K562 (cell line): ENCODE measurements around the gene ATP2B1. TPM values are rescaled to one million over a fixed set of nuclear protein-coding genes. Genes with fewer than 3 reads are reported as not detected.

Experiments used
- ASH1L ChIP-seq: fragments of 450-650 bp; IDR thresholded peaks from 2 replicates; pipeline ENCODE4 v1.6.1; 2018; ENCODE audit warnings: borderline replicate concordance, mild to moderate bottlenecking, low read depth; ENCODE audit not compliant: partially characterized antibody
- ATF1 ChIP-seq, 2 experiments: fragments of 450-650 bp in 1 of 2; IDR thresholded peaks; 2 replicates each; pipeline ENCODE4 v1.6.1; 2016; ENCODE audit warnings: missing compliant biosample characterization in 1 of 2, missing genetic modification characterization in 1 of 2
- ATF3 ChIP-seq, 2 experiments: fragments of 450-650 bp in 1 of 2; sonication (generic) in 1 of 2; formaldehyde crosslinking in 1 of 2; IDR thresholded peaks in 1 of 2; conservative IDR thresholded peaks in 1 of 2; 2 replicates each; pipeline versions ENCODE4 v1.6.1 to v1.8.1; 2016 to 2023; ENCODE audit warnings: mild to moderate bottlenecking in 2 of 2, moderate library complexity in 2 of 2, inconsistent platforms in 1 of 2, missing genetic modification reagents in 1 of 2
- BRF2 ChIP-seq: IDR thresholded peaks from 3 replicates; pipeline ENCODE4 v1.6.1; 2011; ENCODE audit warnings: borderline replicate concordance, mild to moderate bottlenecking; ENCODE audit not compliant: insufficient read length, insufficient read depth
- EP300 ChIP-seq: IDR thresholded peaks from 2 replicates; pipeline ENCODE4 v1.6.1; 2012; ENCODE audit warnings: low read length, improper control_type of control experiment
- ETV5 ChIP-seq: sonication (generic); formaldehyde crosslinking; IDR thresholded peaks from 2 replicates; pipeline ENCODE4 v1.4.0; 2020; ENCODE audit warnings: low read depth, mild to moderate bottlenecking, missing genetic modification reagents
- KDM2B ChIP-seq: fragments of 250-450 bp; sonication (Bioruptor Pico); IDR thresholded peaks from 2 replicates; pipeline ENCODE4 v1.8.0; 2021; ENCODE audit warnings: mild to moderate bottlenecking, moderate library complexity
- NFYB ChIP-seq: IDR thresholded peaks from 2 replicates; pipeline ENCODE4 v1.6.1; 2011; ENCODE audit warnings: mild to moderate bottlenecking, moderate library complexity; ENCODE audit not compliant: insufficient read length; ENCODE audit errors: extremely low read depth
- SMARCA4 ChIP-seq: fragments of 450-650 bp; IDR thresholded peaks from 2 replicates; pipeline ENCODE4 v1.6.1; 2016
- TCF3 ChIP-seq: sonication (generic); formaldehyde crosslinking; IDR thresholded peaks from 2 replicates; pipeline ENCODE4 v1.4.0; 2020; ENCODE audit warnings: mild to moderate bottlenecking, missing genetic modification reagents
- TRIM28 ChIP-seq: fragments of 450-650 bp; IDR thresholded peaks from 2 replicates; pipeline ENCODE4 v1.6.1; 2017
- ZNF316 ChIP-seq: fragments of 450-650 bp; IDR thresholded peaks from 2 replicates; pipeline ENCODE4 v1.6.1; 2016
- ZNF592 ChIP-seq: fragments of 450-650 bp; IDR thresholded peaks from 2 replicates; pipeline ENCODE4 v1.6.1; 2017; ENCODE audit warnings: antibody characterized with exemption, mild to moderate bottlenecking
- ZZZ3 ChIP-seq: fragments of 450-650 bp; IDR thresholded peaks from 2 replicates; pipeline ENCODE4 v1.6.1; 2016; ENCODE audit warnings: antibody characterized with exemption, mild to moderate bottlenecking, moderate library complexity
- polyA plus RNA-seq, 8 experiments: library from polyadenylated mRNA; depleted of rRNA in 4 of 8; stranded (reverse) in 5 of 8; unstranded in 3 of 8; fragments of >200 nt; fragmentation: Nextera tagmentation in 2 of 8; fragmentation: Illumina TruSeq in 1 of 8; extraction: Ambion mirVana in 2 of 8; extraction: Trizol in 1 of 8; gene quantifications; 2 replicates each; pipeline versions ENCODE4 v1.2.1 to v1.2.3, GENCODE V29; 2011 to 2014; ENCODE audit warnings: inconsistent platforms in 1 of 8, missing spikeins in 1 of 8
- total RNA-seq, 7 experiments: library from RNA; depleted of rRNA in 6 of 7; stranded (reverse); fragments of >200 nt in 6 of 7; fragmentation: Illumina TruSeq in 2 of 7; extraction: Trizol in 2 of 7; gene quantifications; 2 replicates each; pipeline versions ENCODE4 v1.2.1 to v1.2.3, GENCODE V29; 2011 to 2021; ENCODE audit warnings: low replicate concordance in 1 of 7
- TF ChIP-seq, protein P1 (sequence below), 3 experiments: fragments of 200-800 bp in 1 of 3; fragments of 250-450 bp in 1 of 3; fragments of 450-650 bp in 1 of 3; sonication (Bioruptor Pico) in 1 of 3; sonication (Bioruptor generic) in 1 of 3; formaldehyde crosslinking in 1 of 3; IDR thresholded peaks; 2 replicates each; pipeline versions ENCODE4 v1.6.1 to v1.8.0; 2016 to 2022; ENCODE audit warnings: mild to moderate bottlenecking in 2 of 3, missing genetic modification characterization in 2 of 3, missing compliant biosample characterization in 1 of 3, moderate library complexity in 1 of 3
- TF ChIP-seq, protein P2 (sequence below): fragments of 450-650 bp; IDR thresholded peaks from 2 replicates; pipeline ENCODE4 v1.6.1; 2017; ENCODE audit warnings: mild to moderate bottlenecking, moderate library complexity

The ATP2B1 gene
- total and polyA plus RNA-seq, 9 of the 15 experiments (the other 6 are each of a cell fraction or from before 2014, with no cell fraction given) = 8.6 to 39.0 (median 27.8) TPM

GRCh38 chr12:89574736-89575208 lies 133.9 kb downstream of the ATP2B1 start (continued):
- TF ChIP-seq, protein P1, sequence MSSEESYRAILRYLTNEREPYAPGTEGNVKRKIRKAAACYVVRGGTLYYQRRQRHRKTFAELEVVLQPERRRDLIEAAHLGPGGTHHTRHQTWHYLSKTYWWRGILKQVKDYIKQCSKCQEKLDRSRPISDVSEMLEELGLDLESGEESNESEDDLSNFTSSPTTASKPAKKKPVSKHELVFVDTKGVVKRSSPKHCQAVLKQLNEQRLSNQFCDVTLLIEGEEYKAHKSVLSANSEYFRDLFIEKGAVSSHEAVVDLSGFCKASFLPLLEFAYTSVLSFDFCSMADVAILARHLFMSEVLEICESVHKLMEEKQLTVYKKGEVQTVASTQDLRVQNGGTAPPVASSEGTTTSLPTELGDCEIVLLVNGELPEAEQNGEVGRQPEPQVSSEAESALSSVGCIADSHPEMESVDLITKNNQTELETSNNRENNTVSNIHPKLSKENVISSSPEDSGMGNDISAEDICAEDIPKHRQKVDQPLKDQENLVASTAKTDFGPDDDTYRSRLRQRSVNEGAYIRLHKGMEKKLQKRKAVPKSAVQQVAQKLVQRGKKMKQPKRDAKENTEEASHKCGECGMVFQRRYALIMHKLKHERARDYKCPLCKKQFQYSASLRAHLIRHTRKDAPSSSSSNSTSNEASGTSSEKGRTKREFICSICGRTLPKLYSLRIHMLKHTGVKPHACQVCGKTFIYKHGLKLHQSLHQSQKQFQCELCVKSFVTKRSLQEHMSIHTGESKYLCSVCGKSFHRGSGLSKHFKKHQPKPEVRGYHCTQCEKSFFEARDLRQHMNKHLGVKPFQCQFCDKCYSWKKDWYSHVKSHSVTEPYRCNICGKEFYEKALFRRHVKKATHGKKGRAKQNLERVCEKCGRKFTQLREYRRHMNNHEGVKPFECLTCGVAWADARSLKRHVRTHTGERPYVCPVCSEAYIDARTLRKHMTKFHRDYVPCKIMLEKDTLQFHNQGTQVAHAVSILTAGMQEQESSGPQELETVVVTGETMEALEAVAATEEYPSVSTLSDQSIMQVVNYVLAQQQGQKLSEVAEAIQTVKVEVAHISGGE (CRISPR knock-in tag; IDR thresholded peaks at IDR 0.05) = peak in 1 of 3 experiments; percentile 57; a peak in 1 of 6 replicates
- TF ChIP-seq ETV5 (CRISPR knock-in tag) = 0 out of 2 replicates have a peak, but pooled peaks have one; percentile 31
- TF ChIP-seq ATF3 (IDR thresholded peaks at IDR 0.05) = peak; percentile 61; the same call in 1 of the 2 replicates
- TF ChIP-seq ATF3 (CRISPR knock-in tag; conservative IDR thresholded peaks at IDR 0.05) = no peak
- peak; percentile 90 for TF ChIP-seq SMARCA4
- TF ChIP-seq EP300 = peak; percentile 61; the same call in 1 of the 2 replicates
- peak; percentile 20 for TF ChIP-seq ASH1L
- TF ChIP-seq, protein P2, sequence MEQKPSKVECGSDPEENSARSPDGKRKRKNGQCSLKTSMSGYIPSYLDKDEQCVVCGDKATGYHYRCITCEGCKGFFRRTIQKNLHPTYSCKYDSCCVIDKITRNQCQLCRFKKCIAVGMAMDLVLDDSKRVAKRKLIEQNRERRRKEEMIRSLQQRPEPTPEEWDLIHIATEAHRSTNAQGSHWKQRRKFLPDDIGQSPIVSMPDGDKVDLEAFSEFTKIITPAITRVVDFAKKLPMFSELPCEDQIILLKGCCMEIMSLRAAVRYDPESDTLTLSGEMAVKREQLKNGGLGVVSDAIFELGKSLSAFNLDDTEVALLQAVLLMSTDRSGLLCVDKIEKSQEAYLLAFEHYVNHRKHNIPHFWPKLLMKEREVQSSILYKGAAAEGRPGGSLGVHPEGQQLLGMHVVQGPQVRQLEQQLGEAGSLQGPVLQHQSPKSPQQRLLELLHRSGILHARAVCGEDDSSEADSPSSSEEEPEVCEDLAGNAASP = no peak
- TF ChIP-seq ZNF592 = peak; percentile 80; the same call in 1 of the 2 replicates
- TF ChIP-seq KDM2B (CRISPR knock-in tag) = no peak
- no peak for TF ChIP-seq ATF1 (CRISPR knock-in tag; IDR thresholded peaks at IDR 0.05)
- TF ChIP-seq ATF1 (tag; IDR thresholded peaks at IDR 0.05) = 0 out of 2 replicates have a peak, but pooled peaks have one; percentile 16
- TF ChIP-seq ZNF316 = peak; percentile 98
- no peak for TF ChIP-seq NFYB
- TF ChIP-seq TCF3 = peak; percentile 39; the same call in 1 of the 2 replicates
- no peak for TF ChIP-seq BRF2
- no peak for TF ChIP-seq ZZZ3
- no peak for TF ChIP-seq TRIM28
